ENCODE results near the gene MEMO1.

- TF ChIP-seq EP300 (IDR thresholded peaks at IDR 0.05; ENCODE audit: borderline replicate concordance) = no peak
- no peak for TF ChIP-seq MAX (IDR thresholded peaks at IDR 0.05)
- TF ChIP-seq TAF1 (IDR thresholded peaks at IDR 0.05; ENCODE audit: low read depth) = no peak
- TF ChIP-seq CREB1 (IDR thresholded peaks at IDR 0.05; ENCODE audit: low read depth) = no peak
These were observed 178.4 kb downstream of the MEMO1 start for GRCh38 chr2:31832363-31832762.
